GM19455 (cell line): Measurements from ENCODE around the gene RPS28.
"Not testable (repeated sequence)": the region's sequence is repeated elsewhere in the genome, so short reads cannot be mapped to it uniquely, and the experiment has no call there.

Experiments used
- ATAC-seq: cut with Tn5 transposase; IDR thresholded peaks from one replicate; pipeline ENCODE4 v1.9.1; 2021; ENCODE audit not compliant: unreplicated experiment

RPS28 gene

DNA sequence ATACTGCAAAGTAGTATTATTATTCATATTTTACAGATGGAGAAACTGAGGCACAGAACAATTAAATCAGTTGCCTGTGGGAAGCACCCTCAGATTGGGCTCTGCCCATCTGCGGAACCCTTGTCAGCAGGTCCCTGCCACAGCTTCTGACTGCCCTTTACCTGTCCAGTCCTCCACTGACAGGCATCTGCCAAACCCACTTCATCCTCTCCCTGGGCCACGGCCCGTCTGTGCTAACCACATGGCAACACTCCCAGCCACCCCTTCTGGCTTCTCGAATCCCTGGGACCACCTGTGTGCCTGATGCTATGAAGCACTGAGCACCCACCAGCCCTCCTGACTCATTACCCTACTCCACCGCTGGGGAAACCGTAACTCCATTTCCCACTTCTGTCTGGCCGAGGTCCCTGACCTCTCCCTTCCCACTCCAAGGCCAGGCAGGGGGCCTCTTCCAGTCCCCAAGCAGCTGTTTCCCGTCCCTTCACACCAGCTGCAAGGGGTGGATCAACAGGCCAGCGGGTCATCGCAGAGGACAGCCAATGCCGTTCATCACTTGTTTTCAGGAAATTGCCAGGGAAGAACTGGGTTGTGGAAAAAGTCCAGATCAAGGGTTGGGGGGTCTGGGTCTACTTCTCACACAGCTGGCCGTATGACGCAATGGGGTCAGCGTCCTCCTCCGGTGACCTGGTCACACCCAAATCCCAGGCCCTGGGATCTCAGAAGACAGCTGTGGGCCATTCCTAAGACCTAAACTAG is 19.2 kb downstream of the RPS28 start:
- no peak for ATAC-seq

DNA sequence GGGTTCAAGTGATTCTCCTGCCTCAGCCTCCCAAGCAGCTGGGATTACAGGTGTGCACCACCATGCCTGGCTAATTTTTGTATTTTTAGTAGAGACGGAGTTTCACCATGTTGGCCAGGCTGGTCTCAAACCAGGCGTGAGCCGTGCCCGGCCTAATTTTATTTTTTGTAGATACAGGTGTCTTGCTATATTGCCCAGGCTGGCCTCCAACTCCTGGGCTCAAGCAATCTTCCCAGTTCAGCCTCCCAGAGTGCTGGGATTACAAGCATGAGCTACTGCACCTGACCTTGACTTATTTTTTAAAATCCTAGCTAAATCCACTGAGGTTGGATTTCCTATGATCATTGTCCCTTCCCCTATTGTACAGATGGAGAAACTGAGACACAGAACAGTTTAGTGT is 20.2 kb downstream of the RPS28 start:
- ATAC-seq: not testable (repeated sequence)

DNA sequence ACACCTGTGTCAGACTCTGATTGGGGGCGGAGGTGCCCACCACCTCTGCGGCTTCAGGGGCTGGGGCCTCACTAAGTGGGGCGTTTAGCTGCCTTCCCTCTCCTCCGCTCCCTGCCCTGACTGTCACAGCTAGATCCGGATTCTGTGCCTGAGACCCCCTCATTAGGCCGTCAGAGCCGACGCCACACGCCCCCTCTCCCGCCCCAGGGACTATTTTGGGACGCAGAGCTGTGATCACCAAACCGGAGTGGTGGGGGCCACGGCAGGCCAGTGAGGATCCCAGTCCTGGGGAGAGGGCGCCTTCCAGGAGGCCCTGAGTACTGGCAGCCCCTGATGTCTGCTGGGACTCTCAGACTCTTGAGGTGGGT is 21.0 kb downstream of the RPS28 start:
- ATAC-seq: no peak

GRCh38 chr19:8342684-8343482 is 21.6 kb downstream of the RPS28 start, which contains the start of gene KANK3:
Gene KANK3 (minus strand): TSS chr19:8343262. CDS start chr19:8337828, 5,434 bp downstream.
- ATAC-seq: peak; percentile 91

DNA sequence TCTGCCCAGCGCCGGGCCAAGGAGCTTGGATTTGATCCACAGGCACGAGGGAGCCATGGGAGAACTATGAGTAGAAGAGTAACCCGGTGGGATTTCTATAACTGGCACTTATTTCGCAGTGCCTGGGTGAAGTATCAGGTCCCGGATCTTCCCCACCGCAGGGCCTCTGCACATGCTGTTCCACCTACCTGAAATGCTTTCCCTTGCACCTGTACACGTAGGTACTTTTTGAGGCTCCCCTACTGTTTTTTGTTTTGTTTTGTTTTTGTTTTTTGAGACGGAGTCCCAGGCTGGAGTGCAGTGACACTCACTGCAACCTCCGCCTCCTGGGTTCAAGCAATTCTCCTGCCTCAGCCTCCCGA is 22.2 kb downstream of the RPS28 start:
- ATAC-seq: no peak

- not testable (repeated sequence) for ATAC-seq
These were observed 28.5 kb downstream of the RPS28 start for GRCh38 chr19:8349629-8350372.

DNA sequence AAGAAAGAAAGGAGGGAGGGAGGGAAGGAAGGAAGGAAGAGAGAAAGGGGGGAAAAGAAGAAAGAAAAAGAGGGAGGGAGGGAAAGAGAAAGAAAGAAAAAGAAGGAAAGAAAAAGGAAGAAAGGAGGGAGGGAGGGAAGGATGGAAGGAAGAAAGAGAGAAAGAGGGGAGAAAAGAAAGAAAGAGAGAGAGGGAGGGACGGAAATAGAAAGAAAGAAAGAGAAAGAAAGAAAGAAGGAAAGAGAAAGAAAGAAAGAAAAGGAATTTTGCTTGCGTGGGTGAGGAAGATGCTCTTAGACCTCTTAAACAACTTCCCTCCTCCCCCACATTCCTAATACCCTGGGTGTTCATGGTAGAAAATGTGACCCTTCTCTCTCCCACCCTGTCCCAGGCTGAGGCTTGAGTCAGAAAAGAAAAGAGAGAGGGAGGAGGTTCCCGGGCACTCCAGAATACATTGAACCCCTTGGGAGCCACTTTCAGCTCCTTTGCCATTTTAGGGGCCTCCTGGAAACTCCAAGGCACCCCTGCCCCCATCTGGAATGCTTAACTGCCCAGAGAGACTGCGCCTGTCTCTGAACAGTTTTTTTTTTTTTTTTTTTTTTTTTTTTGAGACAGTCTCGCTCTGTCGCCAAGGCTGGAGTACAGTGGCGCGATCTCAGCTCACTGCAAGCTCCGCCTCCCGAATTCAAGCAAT is 31.0 kb downstream of the RPS28 start:
- no peak for ATAC-seq

DNA sequence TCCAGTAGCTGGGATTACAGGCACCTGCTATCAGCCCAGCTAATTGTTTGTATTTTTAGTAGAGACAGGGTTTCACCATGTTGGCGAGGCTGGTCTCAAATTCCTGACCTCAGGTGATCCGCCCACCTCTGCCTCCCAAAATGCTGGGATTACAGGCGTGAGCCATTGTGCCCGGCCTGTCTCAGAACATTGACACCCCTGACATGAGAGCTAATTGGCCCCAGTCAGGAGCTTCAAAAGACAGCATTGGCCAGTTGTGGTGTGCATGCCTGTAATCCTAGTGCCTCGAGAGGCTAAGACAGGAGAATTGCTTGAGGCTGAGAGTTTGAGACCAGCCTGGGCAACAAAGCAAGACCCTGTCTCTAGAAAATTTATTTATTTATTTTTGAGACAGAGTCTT is 31.5 kb downstream of the RPS28 start:
- ATAC-seq: not testable (repeated sequence)

DNA sequence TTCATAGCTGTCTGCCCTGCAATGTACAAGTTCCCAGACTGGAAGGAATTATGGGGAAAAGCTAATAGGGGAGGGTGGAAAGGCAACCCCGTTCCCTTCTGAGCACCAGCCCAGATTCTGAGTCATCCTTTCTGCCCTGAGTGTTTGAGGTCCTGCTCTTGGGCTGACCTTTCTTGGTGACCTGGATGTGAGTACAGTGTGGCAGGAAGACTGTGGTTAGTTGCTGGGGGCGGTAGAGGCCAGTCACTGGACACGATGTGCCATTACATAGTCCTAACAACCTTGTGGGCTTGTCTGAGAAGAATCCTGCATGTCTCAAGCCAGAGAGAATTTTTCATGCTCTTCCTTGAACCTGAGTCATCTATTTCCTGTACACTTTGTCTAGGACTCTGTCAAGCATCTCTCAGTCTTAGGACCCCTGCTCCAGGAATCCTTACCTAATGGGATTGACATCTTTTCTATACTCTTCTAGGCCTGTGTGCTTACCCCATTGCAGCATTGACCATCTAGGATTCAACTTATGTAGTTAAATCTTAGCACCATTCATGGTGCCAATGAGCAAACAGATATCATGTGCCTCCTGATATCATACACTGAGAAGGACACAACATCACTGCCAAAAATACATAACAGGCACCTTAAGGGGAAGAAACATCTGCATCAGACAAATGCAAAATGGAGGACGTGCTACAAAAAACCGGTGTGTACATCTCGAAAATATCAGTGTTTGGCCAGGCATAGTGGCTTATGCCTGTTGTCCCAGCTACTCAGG is 34.5 kb downstream of the RPS28 start:
- ATAC-seq: no peak

DNA sequence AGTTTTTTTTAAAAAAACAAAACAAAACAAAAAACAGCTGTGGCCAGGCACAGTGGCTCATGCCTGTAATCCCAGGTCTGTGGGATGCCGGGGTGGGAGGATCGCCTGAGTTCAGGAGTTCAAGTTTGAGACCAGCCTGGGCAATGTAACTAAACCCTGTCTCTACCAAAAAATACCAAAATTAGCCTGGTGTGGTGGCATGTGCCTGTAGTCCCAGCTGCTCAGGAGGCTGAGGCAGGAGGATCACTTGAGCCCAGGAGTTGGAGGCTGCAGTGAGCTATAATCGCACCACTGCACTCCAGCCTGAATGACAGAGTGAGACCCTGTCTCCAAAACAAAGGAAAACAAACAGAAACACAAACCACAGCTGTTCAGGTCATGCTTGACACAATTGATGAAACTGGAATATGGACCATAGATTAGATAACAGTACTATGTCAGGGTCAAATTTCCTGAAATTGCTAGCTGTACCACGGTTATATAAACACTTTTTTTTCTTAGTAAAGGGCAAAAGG is 35.8 kb downstream of the RPS28 start:
- ATAC-seq: no peak

- ATAC-seq: no peak
These were observed 37.7 kb downstream of the RPS28 start for GRCh38 chr19:8358948-8359347.

DNA sequence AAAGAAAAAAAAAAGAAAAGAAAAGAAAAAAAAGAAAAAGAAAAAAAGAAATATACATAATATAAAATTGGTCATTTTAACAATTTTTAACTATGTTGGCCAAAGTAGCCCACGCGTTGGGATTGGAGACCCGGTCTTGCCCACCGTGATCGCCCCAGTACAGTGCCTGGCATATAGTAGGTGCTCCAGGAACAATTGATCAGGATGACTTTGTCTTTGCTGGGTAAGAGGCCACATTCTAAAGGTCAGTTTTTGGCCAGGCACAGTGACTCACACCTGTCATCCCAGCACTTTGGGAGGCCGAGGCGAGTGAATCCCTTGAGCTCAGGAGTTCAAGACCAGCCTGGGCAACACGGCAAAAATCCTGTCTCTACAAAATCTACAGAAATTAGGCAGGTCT is 38.9 kb downstream of the RPS28 start:
- ATAC-seq: no peak

GRCh38 chr19:8361921-8362793 is 40.9 kb downstream of the RPS28 start:
- ATAC-seq: no peak

GRCh38 chr19:8363803-8364771 is 42.8 kb downstream of the RPS28 start, which contains the start of gene ANGPTL4:
Gene ANGPTL4 (plus strand): TSS chr19:8364155. CDS start chr19:8364322, 167 bp downstream.
- no peak for ATAC-seq

DNA sequence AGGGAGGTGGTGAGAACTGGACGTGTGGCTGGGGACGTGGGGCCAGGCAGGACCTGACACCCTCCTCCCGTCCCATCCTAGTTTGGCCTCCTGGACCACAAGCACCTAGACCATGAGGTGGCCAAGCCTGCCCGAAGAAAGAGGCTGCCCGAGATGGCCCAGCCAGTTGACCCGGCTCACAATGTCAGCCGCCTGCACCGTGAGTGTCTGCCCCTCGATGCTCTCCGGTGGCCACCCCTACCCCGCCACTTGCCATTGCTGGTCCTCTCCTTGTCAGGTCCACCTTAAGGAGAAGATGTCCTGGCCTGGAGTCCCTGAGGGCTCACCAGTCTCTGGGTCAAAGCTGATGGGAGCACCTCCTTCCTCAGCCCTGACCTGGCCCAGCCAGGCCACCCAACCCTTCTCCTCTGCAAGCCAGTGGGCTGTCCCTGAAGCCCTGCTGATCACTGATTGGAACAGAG is 44.9 kb downstream of the RPS28 start:
- ATAC-seq: no peak

DNA sequence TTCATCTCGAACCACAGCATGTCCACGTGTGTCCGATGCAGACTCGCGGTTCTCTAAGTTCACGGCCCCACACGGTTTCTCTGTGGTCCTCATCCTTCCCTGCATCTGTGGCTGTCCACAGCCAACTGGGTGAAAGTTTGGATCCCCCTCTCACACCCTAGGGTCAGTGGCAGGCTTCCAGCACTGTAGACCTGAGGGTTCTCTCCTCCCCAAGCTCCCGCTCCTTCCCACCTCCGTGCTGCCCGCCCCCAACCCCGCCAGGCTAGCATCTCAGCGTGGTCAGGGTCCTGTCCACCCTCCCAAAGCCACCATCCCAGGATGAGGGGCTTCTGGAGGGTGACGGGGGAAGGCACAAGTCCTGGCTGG is 45.6 kb downstream of the RPS28 start:
- ATAC-seq: no peak

DNA sequence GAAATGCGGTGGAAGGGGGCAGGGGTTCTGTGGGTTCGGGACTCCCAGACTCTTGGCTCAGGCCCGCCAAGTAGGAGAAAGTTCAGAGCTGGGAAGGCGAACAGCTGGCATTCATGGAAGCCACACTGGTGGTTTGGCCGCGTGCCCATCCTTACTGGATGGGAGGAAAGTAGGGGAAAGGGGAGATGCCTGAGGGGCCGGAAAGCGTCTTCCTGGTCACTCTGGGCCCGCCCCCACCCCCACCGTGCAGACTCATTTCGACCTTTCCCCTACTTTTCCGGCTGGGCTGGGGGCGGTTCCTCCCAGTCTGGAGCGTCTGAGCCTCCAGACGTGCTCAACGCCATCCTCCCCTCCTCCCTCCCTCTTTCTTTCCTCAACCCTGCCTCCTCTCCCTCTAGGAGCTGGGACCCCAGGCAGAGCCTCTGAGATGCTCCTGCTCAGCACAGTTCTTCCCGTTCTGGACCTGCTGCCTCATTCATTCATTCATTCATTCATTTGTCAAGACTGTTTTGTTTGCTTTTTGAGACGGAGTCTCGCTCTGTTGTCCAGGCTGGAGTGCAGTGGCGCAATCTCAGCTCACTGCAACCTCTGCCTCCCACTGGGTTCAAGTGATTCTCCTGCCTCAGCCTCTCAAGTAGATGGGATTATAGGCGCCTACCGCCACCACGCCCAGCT is 46.2 kb downstream of the RPS28 start:
- ATAC-seq: no peak
